Loucy (cell line): Measurements from ENCODE around the gene LRRIQ1.

Source experiments
- H2AFZ ChIP-seq: fragments of 200-600 bp; sonication (generic); 2 replicates; pipeline ENCODE4 v1.6.0; 2016; ENCODE audit warnings: antibody characterized with exemption, mild to moderate bottlenecking, low read length, moderate library complexity
- H3F3A ChIP-seq: fragments of 200-600 bp; 2 replicates; pipeline ENCODE4 v1.6.0; 2016; ENCODE audit warnings: antibody characterized with exemption, low read depth, mild to moderate bottlenecking
- H3K27me3 ChIP-seq: fragments of 200-600 bp; sonication (generic); 2 replicates; pipeline ENCODE4 v1.6.1; 2014; ENCODE audit warnings: low read length, mild to moderate bottlenecking; ENCODE audit not compliant: insufficient read depth, poor library complexity, severe bottlenecking
- H3K36me3 ChIP-seq: fragments of 200-600 bp; sonication (generic); 2 replicates; pipeline ENCODE4 v1.6.1; 2016; ENCODE audit warnings: low read length; ENCODE audit not compliant: insufficient read depth
- H3K4me1 ChIP-seq: fragments of 200-600 bp; sonication (generic); 2 replicates; pipeline ENCODE4 v1.5.1; 2014; ENCODE audit warnings: low read length, mild to moderate bottlenecking; ENCODE audit not compliant: insufficient read depth, poor library complexity, severe bottlenecking
- H3K4me2 ChIP-seq: fragments of 200-600 bp; sonication (generic); 2 replicates; pipeline ENCODE4 v1.6.0; 2014; ENCODE audit warnings: antibody characterized with exemption, low read length, low read depth, mild to moderate bottlenecking; ENCODE audit not compliant: poor library complexity, severe bottlenecking
- H3K4me3 ChIP-seq: fragments of 200-600 bp; sonication (generic); 2 replicates; pipeline ENCODE4 v1.5.1; 2014; ENCODE audit warnings: low read length, mild to moderate bottlenecking, mixed read lengths; ENCODE audit not compliant: poor library complexity, severe bottlenecking
- H3K79me2 ChIP-seq: fragments of 200-600 bp; sonication (generic); 2 replicates; pipeline ENCODE4 v1.6.1; 2014; ENCODE audit warnings: low read length; ENCODE audit not compliant: insufficient read depth
- H3K9ac ChIP-seq: fragments of 200-600 bp; sonication (generic); 2 replicates; pipeline ENCODE4 v1.6.0; 2014; ENCODE audit warnings: mild to moderate bottlenecking, low read depth, low read length, moderate library complexity; ENCODE audit not compliant: poor library complexity, severe bottlenecking
- H3K9me2 ChIP-seq: fragments of 200-600 bp; sonication (generic); replicated peaks from 2 replicates; pipeline ENCODE4 v1.6.1; 2016; ENCODE audit warnings: low read depth, low read length, mixed read lengths
- H3K9me3 ChIP-seq: fragments of 200-600 bp; sonication (generic); 2 replicates; pipeline ENCODE4 v1.6.1; 2014; ENCODE audit warnings: mild to moderate bottlenecking, antibody characterized with exemption, low read length, low read depth; ENCODE audit not compliant: insufficient read depth
- H4K20me1 ChIP-seq: fragments of 200-600 bp; sonication (generic); 2 replicates; pipeline ENCODE4 v1.6.0; 2014; ENCODE audit warnings: antibody characterized with exemption, low read length, mild to moderate bottlenecking; ENCODE audit not compliant: insufficient read depth, poor library complexity, severe bottlenecking
- EZH2phosphoT487 ChIP-seq: fragments of 200-600 bp; IDR thresholded peaks from 2 replicates; pipeline ENCODE4 v1.6.1; 2018; ENCODE audit warnings: antibody characterized with exemption, mild to moderate bottlenecking, moderate library complexity, borderline replicate concordance
- TF ChIP-seq, protein P1 (sequence below): fragments of 200-600 bp; sonication (generic); conservative IDR thresholded peaks from 2 replicates; pipeline ENCODE4 v1.5.1; 2014; ENCODE audit warnings: mild to moderate bottlenecking, antibody characterized with exemption, low read length

Gene LRRIQ1

DNA sequence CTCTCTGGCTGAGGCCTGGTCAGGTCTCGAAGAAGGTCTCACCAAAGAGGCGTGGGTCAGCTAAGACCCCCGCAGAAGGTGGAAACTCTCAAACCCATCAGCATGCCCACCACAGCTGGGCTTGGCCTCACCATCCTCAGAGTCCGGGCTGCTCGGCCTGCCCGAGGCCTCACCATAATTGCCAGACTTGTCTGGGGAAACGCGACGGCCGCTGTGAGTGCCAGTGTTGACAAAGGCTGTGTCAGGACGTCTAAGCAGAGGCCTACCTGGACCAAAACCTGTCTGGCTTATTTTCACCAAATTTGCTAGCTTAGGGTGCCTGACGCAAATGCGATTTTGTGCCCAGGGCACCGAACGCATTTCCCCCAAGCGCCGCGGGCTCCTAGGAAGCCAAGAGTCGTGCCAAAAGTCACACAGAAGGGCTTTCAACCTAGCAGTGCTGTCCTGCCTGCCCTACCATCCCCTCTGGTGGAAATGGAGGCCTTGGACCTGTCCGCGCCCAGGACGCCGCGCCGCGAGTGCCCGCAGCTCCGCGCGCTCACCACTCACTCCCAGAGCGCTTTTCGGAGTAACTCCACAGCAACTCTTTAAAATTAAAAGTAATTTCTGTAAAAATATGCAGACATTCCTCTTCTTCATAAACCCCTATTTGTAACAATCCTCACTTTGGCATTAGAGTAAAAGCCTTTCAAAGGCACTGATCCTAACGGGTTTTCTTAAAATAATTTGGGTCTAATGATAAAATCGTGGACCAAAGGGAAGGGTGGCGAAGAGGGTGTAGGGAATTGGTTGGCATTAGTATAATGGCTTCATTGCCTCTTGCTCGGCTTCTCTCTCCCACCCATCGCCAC lies 242.7 kb downstream of the LRRIQ1 start:
- Histone ChIP-seq H3K79me2 (no peaks in the 10 kb centered on the region), H3K36me3 (no peaks in the 10 kb centered on the region), H3K4me2 (no peak overlapping the region), H4K20me1 (no peaks in the 10 kb centered on the region), H2AFZ (no peak overlapping the region), H3F3A (no peaks in the 10 kb centered on the region), H3K27me3 (no peaks in the 10 kb centered on the region), H3K9me2 (no peaks in the 10 kb centered on the region), H3K4me3 (no peak overlapping the region), H3K4me1 (no peaks in the 10 kb centered on the region), H3K9me3 (no peaks in the 10 kb centered on the region), H3K9ac (no peak overlapping the region)
- TF ChIP-seq EZH2phosphoT487, result no peak
- TF ChIP-seq, protein P1, sequence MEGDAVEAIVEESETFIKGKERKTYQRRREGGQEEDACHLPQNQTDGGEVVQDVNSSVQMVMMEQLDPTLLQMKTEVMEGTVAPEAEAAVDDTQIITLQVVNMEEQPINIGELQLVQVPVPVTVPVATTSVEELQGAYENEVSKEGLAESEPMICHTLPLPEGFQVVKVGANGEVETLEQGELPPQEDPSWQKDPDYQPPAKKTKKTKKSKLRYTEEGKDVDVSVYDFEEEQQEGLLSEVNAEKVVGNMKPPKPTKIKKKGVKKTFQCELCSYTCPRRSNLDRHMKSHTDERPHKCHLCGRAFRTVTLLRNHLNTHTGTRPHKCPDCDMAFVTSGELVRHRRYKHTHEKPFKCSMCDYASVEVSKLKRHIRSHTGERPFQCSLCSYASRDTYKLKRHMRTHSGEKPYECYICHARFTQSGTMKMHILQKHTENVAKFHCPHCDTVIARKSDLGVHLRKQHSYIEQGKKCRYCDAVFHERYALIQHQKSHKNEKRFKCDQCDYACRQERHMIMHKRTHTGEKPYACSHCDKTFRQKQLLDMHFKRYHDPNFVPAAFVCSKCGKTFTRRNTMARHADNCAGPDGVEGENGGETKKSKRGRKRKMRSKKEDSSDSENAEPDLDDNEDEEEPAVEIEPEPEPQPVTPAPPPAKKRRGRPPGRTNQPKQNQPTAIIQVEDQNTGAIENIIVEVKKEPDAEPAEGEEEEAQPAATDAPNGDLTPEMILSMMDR, result no peak

DNA sequence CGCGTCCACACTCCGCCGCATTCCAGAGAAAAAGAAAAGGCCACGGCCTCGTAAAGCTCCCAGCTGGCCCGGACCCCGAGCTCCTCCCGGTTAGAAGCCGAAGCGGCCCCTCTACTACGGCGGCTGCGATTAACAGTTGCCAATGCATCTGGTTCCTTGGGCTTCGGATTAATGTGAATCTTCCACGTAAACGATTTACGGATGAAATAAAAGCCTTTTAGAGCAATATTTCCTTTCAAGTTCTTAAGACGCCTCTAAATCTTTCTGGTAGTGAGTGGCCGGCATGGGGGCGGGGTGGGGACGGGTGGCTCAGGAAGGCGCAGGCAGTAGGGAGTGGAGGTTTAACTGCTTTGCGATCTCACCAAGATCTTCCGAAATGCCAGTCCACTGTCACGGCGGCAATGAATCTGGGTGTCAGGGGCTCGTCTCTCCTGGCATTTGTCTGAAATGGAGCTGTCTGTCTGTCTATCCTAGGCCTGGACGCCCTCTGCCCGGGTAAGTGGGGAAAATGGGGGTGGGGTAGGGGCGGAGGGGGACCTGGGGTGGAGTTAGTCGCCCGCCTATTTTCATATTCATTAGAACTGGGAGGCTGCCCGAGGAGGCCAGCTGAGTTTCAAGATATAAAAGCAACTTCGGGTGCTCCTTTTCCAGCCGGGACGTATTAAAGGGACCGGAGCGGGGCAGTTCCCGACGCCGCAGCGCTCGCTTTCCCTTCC lies 243.5 kb downstream of the LRRIQ1 start:
- Histone ChIP-seq H4K20me1 (no peaks in the 10 kb centered on the region), H2AFZ (no peak overlapping the region), H3K4me2 (no peak overlapping the region), H3K9me2 (no peaks in the 10 kb centered on the region), H3K4me1 (no peaks in the 10 kb centered on the region), H3K9ac (no peak overlapping the region), H3K9me3 (no peaks in the 10 kb centered on the region), H3K27me3 (no peaks in the 10 kb centered on the region), H3K4me3 (no peak overlapping the region), H3K79me2 (no peaks in the 10 kb centered on the region), H3K36me3 (no peaks in the 10 kb centered on the region), H3F3A (no peaks in the 10 kb centered on the region)
- TF ChIP-seq, protein P1, result no peak
- TF ChIP-seq EZH2phosphoT487, result no peak

GRCh38 chr12:85280165-85280983 lies 244.2 kb downstream of the LRRIQ1 start, which contains the start of gene ALX1:
Gene ALX1, plus strand, starts transcription at chr12:85280220. Its CDS starts 42 bp downstream, at chr12:85280262.
- no peak within 1 kb of the TSS for H2AFZ ChIP-seq

More at GRCh38 chr12:85280165-85280983, 244.2 kb downstream of the LRRIQ1 start, which contains the start of gene ALX1:
- H3K27me3 ChIP-seq, result no peaks in the 10 kb centered on the region
- H3K9me3 ChIP-seq, result no peaks in the 10 kb centered on the region
- H3K4me2 ChIP-seq, result no peak within 1 kb of the TSS
- H3K4me1 ChIP-seq, result no peaks in the 10 kb centered on the region
- no peaks in the 10 kb centered on the region for H3K36me3 ChIP-seq
- H3K4me3 ChIP-seq, result no peak within 1 kb of the TSS
- no peak within 1 kb of the TSS for H3K9ac ChIP-seq
- H3K79me2 ChIP-seq, result no peaks in the 10 kb centered on the region
- no peaks in the 10 kb centered on the region for H3K9me2 ChIP-seq
- no peaks in the 10 kb centered on the region for H4K20me1 ChIP-seq
- no peaks in the 10 kb centered on the region for H3F3A ChIP-seq
- no peak for TF ChIP-seq EZH2phosphoT487
- TF ChIP-seq, protein P1, result no peak
